Neuron (in vitro differentiated cells): Measurements from ENCODE around the gene CLIC4.

Source experiments
- H2AFZ ChIP-seq: one replicate; pipeline ENCODE4 v1.6.1; 2013; ENCODE audit warnings: low read depth, mild to moderate bottlenecking, inconsistent platforms, low read length, moderate library complexity
- H3K27me3 ChIP-seq: one replicate; pipeline ENCODE4 v1.6.1; 2013; ENCODE audit warnings: low read length; ENCODE audit not compliant: insufficient read depth
- H3K36me3 ChIP-seq: one replicate; pipeline ENCODE4 v1.6.1; 2013; ENCODE audit warnings: low read length; ENCODE audit not compliant: insufficient read depth
- H3K4me1 ChIP-seq: one replicate; pipeline ENCODE4 v1.6.1; 2013; ENCODE audit warnings: low read length; ENCODE audit not compliant: insufficient read depth
- H3K4me3 ChIP-seq: 2 replicates; pipeline ENCODE4 v1.5.1; 2013; ENCODE audit warnings: mild to moderate bottlenecking, low read length, moderate library complexity
- H3K9me3 ChIP-seq: one replicate; pipeline ENCODE4 v1.6.1; 2013; ENCODE audit warnings: low read length

Gene CLIC4

DNA sequence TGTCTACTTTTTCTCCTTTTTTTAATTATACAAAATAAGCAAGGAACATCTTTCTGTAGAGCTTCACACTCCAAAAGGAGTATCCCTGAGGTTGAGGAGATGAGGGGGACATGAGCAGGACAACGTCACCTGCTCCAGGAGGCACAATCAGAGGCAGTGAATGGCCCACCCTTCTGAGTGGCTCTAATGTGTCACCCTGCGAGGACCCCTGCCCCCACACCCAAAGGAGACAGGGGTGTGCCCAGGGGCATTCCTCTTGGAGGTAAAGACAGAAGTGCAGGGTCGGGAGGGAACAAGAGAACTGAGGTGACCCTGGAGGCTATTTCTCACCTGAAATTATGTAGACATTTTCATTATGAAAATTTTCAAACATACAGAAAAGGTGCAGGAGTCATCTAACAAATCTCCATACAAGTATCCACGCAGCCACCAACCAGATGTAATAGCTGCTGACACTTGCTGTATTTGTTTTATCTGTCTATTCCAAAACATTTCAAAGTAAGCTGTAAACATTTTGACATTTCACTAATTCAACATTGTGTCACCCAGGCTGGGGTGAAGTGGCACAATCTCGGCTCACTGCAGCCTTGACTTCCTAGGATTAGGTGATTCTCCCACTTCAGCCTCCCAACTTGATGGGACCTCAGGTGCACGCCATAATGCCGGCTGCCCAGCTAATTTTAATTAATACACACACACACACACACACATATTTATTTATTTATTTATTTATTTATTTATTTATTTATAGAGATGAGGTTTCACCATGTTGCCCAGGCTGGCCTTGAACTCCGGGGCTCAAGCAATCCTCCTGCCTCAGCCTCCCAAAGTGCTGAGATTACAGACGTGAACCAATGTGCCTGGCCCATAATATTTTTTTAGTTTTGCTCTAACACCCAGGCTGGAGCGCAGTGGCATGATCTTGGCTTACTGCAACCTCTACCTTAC lies 114.1 kb downstream of the CLIC4 start:
- Histone ChIP-seq H3K9me3 (no peaks in the 10 kb centered on the region), H3K4me1 (no peaks in the 10 kb centered on the region), H2AFZ (no peak overlapping the region), H3K4me3 (no peak overlapping the region), H3K27me3 (peaks cover 20% of the 10 kb centered on the region), H3K36me3 (no peaks in the 10 kb centered on the region)

DNA sequence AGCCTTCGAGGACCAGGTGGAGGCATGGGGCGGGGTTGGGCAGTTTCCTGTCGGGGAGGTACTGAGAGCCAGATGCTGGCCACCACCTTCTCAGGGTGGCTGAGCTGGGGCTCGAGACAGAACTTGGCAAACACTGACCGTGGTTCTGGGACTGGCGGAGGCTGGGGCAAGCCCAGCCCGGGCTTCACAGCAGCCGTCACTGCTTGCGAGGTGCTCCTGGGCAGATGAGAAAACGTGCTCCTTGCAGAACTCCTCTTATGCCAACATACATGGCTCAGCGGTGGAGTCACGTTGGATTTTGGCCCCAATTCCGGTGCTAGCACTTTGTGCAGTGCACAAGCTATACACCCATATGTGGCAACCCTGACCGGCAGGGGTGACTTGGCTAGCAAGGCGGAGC lies 115.6 kb downstream of the CLIC4 start:
- no peaks in the 10 kb centered on the region for H3K4me1 ChIP-seq
- no peaks in the 10 kb centered on the region for H3K9me3 ChIP-seq
- no peaks in the 10 kb centered on the region for H3K36me3 ChIP-seq
- peaks cover 25% of the 10 kb centered on the region for H3K27me3 ChIP-seq
- H3K4me3 ChIP-seq, result no peak overlapping the region
- H2AFZ ChIP-seq, result no peak overlapping the region

DNA sequence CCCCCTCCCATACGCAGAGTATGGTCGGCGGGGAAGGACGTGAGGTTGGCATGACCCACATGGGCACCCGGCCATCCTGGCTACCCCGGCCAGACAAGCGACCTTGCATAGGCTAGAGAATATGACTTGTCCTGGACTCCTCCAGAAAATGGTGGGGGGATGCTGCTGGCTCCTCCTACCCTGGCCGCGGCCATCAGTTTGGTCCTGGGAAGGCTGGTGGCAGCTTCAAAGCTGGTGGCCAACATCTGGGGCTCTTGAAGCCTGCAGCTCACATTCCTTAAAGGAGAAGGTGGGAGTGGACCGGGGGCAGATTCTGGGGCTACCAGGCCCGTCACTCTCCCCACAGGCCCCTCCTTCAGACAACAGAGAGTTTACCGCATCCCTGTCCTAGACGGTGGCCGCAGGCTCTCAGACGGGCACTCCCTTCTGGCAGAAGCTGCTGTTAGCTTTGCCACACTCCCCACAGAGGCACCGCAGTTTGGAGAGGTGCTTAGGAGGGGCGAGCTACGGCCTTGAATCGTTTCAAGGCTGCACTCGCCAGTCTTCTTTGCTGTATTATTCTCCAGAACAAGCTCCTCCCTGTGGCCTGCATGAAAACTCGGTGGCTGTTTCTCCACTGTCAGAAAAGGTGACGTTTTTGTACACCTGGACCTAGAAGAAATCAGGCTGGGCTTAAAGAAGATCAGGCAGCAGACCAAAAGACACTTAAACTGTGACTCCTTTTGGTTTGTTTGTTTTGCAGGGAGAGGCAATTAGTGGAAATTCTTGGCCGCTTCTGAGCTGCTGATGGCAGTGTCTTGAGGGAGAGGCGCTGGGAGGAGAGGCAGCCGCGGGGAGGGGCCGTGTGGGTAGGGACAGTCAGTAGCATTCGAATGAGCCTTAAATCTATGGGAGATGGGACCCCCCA lies 116.8 kb downstream of the CLIC4 start:
- H3K9me3 ChIP-seq, result no peaks in the 10 kb centered on the region
- H3K27me3 ChIP-seq, result peaks cover 32% of the 10 kb centered on the region
- no peaks in the 10 kb centered on the region for H3K36me3 ChIP-seq
- H2AFZ ChIP-seq, result no peak overlapping the region
- no peak overlapping the region for H3K4me3 ChIP-seq
- no peaks in the 10 kb centered on the region for H3K4me1 ChIP-seq

DNA sequence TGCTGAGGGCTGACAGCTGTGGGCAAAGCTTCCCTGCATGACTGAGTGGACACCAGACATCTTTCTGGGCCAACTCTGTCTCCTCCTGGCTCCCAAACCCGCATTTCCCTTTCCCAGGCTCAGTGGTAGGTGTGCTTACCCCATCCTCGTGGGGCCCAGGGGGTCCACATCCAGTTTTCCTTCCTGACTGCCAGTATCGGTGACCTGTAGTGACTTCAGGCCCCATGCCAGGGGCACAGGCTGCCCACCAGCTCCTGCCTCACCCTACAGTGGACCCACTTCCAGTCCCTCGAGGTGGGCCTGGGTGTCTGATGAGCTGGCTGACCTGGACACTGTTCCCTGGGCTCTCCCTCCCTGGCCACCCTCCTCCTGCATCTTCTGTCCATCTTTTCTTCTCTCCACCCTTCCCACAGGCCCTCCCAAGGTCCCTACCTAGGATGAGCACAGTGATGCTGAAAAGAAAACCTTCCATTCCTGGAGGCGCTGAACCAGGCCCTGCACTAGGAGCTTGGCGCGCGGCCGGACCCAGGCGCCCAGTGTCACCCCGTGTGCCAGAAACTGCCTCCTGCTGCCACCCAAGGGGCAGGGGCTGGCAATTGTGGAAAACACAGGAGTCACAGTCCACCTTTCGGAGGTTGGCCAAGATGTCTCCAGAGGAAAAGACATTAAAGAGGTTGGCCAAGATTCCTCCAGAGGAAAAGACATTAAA lies 117.7 kb downstream of the CLIC4 start:
- peaks cover 38% of the 10 kb centered on the region for H3K27me3 ChIP-seq
- no peak overlapping the region for H3K4me3 ChIP-seq
- no peaks in the 10 kb centered on the region for H3K4me1 ChIP-seq
- no peak overlapping the region for H2AFZ ChIP-seq
- no peaks in the 10 kb centered on the region for H3K36me3 ChIP-seq
- H3K9me3 ChIP-seq, result no peaks in the 10 kb centered on the region

DNA sequence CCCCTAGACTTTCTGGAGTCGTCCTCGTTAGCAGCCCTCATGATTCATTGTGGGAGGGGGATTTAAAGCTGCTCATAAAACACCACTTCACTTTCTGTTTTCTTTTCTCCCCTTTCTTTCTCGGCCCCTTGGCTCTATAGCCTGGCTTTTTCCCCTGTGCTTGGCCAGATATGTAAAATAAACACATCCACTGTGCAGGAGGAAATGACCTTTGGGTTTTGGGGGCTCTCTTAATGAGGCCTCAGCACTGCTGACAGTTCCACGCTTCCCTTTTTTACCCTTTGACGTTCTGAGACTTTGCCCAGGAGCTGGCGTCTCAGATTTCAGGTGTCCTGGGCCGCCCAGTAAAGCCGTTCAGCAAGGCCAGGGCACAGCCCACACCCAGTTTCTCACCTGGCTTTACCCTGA lies 119.1 kb downstream of the CLIC4 start:
- Histone ChIP-seq H3K4me1 (no peaks in the 10 kb centered on the region), H3K4me3 (no peak overlapping the region), H2AFZ (no peak overlapping the region), H3K9me3 (no peaks in the 10 kb centered on the region), H3K27me3 (peaks cover 38% of the 10 kb centered on the region), H3K36me3 (no peaks in the 10 kb centered on the region)

DNA sequence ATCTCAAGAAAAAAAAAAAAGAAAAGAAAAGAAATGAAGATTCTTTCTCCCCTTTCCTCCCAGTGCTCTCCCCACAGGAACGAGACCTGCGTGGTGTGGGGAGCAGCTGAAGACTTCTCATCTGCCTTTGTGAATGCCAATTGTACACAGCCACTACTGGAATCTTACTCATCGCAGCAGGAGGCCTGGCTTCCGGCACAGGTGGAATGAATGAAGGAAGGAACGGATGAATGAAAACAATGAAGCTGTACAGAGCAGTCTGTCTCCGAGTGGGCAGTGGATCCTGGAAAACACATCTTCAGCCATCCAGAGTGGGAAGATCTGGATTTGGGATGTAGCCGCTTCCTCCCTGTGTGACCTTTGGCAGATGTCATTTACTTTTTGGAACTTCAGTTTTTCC lies 119.9 kb downstream of the CLIC4 start:
- H3K9me3 ChIP-seq, result no peaks in the 10 kb centered on the region
- H3K27me3 ChIP-seq, result peaks cover 38% of the 10 kb centered on the region
- no peak overlapping the region for H2AFZ ChIP-seq
- no peaks in the 10 kb centered on the region for H3K4me1 ChIP-seq
- H3K4me3 ChIP-seq, result no peak overlapping the region
- no peaks in the 10 kb centered on the region for H3K36me3 ChIP-seq

DNA sequence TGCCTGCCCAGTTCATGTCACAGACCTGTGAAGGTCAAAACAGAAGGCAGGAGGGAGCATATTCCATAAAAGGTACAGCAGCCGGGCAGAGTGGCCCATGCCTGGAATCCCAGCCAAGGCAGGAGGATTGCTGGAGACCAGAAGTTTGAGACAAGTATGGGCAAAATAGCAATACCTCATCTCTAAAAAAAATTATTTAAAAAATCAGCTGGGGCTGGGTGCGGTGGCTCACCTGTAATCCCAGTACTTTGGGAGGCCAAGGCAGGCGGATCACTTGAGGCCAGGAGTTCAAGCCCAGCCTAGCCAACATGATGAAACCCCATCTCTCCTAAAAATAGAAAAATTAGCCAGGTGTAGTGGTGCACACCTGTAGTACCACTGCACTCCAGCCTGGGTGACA lies 120.3 kb downstream of the CLIC4 start:
- Histone ChIP-seq H2AFZ (no peak overlapping the region), H3K9me3 (no peaks in the 10 kb centered on the region), H3K27me3 (peaks cover 38% of the 10 kb centered on the region), H3K4me3 (no peak overlapping the region), H3K4me1 (no peaks in the 10 kb centered on the region), H3K36me3 (no peaks in the 10 kb centered on the region)

DNA sequence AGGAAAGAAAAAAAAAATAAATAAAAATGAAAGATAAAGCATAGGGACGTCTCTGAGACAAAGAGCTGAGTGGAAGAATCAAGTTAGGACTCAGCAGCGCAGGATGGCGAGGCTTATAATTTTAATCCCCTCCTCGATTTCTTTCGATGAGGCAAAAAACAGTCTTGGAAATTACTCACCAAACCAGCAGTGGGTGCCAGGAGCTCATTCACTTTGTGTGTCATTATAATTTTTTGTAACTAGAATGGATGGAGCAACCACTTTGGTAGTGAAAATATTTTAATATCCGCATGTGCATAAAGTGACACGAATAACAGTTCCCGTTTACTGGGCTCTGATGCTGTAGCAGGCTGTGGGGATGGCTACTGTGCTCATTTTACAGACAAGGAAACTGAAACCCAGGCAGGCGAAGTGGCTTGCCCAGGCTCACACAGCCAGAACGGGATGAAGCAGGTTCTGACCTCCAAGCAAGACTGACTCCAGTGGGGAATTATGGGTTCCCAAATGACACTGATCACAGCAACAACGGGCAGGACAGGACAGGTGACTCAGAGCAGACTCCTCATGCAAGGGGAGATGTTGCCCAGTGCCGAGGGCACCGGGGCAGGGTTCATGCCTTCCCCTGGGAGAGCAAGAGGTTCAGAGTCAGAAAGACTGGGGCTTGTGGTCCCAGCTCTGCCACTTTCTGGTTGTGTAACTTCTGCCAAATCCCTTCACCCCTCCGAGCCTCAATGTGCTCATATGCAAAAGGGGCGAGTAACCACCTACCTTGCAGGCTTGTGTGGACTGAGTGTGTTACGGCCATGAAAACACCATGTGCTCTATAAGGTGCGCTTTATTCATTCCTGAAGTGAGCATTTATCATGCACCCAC lies 121.2 kb downstream of the CLIC4 start:
- H3K9me3 ChIP-seq, result no peaks in the 10 kb centered on the region
- H3K4me3 ChIP-seq, result no peak overlapping the region
- H3K27me3 ChIP-seq, result peaks cover 32% of the 10 kb centered on the region
- no peak overlapping the region for H2AFZ ChIP-seq
- H3K4me1 ChIP-seq, result no peaks in the 10 kb centered on the region
- H3K36me3 ChIP-seq, result no peaks in the 10 kb centered on the region

DNA sequence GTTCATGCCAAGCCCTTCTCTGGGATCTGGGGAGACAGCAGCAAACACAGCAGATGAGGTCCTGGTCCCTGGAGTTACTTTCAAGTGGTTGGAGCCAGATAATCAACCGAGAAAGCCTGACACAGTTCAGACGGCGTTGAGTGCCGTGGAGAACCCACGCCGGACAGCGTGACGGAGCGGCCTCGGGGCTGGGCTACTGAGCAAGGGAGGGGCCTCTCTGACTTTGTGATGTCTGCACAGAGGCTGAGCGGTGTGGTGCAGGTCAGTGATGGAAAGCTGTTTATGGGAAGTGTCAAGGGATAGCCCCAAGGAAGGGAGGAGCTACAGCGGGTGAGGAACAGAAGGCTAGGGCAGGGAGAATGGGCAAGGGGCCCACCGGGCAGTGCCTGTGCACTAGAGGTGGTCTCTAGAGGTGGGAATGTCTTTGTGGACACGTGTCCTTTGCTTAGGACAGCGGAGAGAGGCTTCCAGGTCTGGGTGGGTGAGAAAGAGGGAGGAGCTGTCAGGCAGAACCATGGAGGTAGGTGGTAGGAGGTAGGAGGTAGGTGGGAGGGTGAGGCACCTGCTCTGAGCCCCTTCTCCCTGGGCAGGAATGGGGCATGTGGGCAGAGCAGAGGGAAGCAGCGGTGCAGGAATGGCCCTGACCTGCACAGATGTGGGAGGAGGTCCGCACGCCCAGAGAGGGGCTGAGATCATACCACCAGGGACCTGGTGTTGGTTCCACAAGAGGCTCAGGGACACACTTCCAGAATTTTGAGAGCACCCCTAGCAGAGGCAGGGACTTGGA lies 122.0 kb downstream of the CLIC4 start:
- Histone ChIP-seq H3K9me3 (no peaks in the 10 kb centered on the region), H3K4me3 (no peak overlapping the region), H3K27me3 (peaks cover 32% of the 10 kb centered on the region), H3K4me1 (no peaks in the 10 kb centered on the region), H2AFZ (no peak overlapping the region), H3K36me3 (no peaks in the 10 kb centered on the region)

DNA sequence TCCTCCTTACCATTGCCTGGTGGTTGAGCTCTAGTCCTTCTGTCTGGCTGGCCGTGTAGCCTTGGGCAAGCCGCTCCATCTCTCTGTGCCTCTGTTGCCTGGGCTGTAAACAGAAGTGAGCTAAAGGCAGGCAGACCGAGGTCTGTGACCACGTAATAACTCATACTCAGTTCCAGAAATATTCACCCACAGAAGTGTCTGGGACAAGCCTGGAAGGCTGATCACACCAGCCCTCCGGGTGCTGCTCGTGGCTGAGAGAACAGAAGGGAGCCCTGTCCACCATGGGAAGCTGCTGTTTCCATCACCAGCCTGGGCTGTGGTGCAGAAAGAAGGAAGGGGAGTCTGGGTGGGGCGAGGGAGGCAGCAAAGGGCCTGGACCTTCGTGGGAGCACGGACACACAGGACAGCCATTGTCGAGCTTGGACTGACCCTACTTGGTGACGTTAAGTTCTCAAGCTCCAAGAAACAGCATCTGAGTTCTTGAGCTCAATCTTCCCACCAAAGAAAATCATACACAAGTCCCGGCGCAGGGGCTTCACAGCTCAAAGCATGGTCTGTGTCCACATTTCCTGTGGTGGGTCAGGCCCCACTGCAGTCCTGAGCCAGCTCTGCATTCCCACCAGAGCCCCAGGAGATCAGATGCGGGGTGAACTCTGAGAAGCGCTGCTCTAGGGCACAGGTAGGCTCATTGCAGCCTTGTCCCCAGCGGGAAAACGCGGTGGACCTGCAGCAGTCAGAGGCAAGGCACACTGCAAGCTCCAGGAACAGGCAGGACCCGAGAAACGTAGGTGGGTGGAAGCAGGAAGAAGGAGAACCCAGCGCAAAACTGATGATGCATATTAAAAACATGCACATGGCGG lies 123.0 kb downstream of the CLIC4 start:
- no peak overlapping the region for H2AFZ ChIP-seq
- no peaks in the 10 kb centered on the region for H3K9me3 ChIP-seq

DNA sequence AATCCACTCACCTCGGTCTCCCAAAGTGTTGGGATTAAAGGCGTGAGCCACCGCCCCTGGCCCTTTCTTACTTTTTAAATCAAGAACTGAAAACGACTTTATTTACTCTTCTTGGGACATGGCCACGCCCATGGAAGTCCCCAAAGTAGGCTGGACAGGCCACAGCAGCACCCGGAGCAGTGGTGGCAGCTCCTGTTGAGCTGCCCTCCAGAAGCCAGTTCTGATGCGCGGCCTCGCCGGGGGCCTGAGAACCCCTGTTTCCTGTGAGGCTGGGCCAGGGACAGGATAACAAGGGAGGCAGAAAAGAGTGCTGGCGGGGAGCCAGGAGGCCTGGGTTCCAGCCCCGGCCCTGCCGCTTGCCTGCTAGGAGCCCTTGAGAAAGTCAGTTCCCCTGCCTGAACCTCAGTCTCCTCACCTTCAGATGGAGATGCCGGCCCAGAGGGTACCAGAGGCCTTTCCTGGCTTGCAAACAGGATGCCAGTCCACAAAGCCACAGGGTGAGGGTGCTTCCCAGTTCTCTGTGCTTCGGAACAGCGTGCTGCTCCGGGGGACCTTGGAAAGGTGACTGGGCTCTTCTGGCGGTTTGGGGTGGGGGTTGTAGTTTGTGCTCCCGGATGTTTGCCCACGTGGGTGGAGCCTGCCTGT lies 125.4 kb downstream of the CLIC4 start:
- H3K27me3 ChIP-seq, result peaks cover 21% of the 10 kb centered on the region
- no peak overlapping the region for H2AFZ ChIP-seq
- no peak overlapping the region for H3K4me3 ChIP-seq
- H3K36me3 ChIP-seq, result no peaks in the 10 kb centered on the region
- no peaks in the 10 kb centered on the region for H3K4me1 ChIP-seq
- H3K9me3 ChIP-seq, result no peaks in the 10 kb centered on the region

More for the DNA sequence above, 123.0 kb downstream of the CLIC4 start:
- H3K36me3 ChIP-seq, result no peaks in the 10 kb centered on the region
- H3K4me3 ChIP-seq, result no peak overlapping the region
- H3K4me1 ChIP-seq, result no peaks in the 10 kb centered on the region
- H3K27me3 ChIP-seq, result peaks cover 25% of the 10 kb centered on the region
